CD14-positive monocyte (primary cell): ENCODE results near the gene CGA. TPM values are rescaled to one million over a fixed set of nuclear protein-coding genes. Genes with fewer than 3 reads are reported as not detected.

Source experiments
- DNase-seq, 3 donors: peaks; one replicate each; pipeline ENCODE4 v3.0.0-alpha.2; 2011 to 2022
- H2AFZ ChIP-seq: 2 replicates; pipeline ENCODE4 v1.6.0; 2012; ENCODE audit warnings: mild to moderate bottlenecking, low read depth, low read length, inconsistent platforms; ENCODE audit not compliant: insufficient read depth, poor library complexity, severe bottlenecking
- H3K27ac ChIP-seq, 2 donors: 1 replicate in 1 of 2; 2 replicates in 1 of 2; pipeline ENCODE4 v1.5.1; 2012 to 2013; ENCODE audit warnings: low read length in 2 of 2, control low read depth in 1 of 2, inconsistent platforms in 1 of 2, low read depth in 1 of 2, mild to moderate bottlenecking in 1 of 2
- H3K27me3 ChIP-seq, 2 donors: one replicate each; pipeline versions ENCODE4 v1.6.0 to v1.6.1; 2011 to 2013; ENCODE audit warnings: low read length in 2 of 2; ENCODE audit not compliant: control insufficient read depth in 2 of 2, insufficient read depth in 2 of 2
- H3K36me3 ChIP-seq, 2 donors: replicated peaks in 1 of 2; 1 replicate in 1 of 2; 2 replicates in 1 of 2; pipeline versions ENCODE4 v1.5.1 to v1.6.1; 2012 to 2013; ENCODE audit warnings: low read length in 2 of 2, control low read depth in 1 of 2, inconsistent platforms in 1 of 2, mild to moderate bottlenecking in 1 of 2; ENCODE audit not compliant: insufficient read depth in 2 of 2, control insufficient read depth in 1 of 2
- H3K4me1 ChIP-seq, 2 donors: 1 replicate in 1 of 2; 2 replicates in 1 of 2; pipeline versions ENCODE4 v1.5.1 to v1.6.1; 2012 to 2013; ENCODE audit warnings: low read length in 2 of 2, control low read depth in 1 of 2, inconsistent platforms in 1 of 2, mild to moderate bottlenecking in 1 of 2, moderate library complexity in 1 of 2; ENCODE audit not compliant: insufficient read depth in 2 of 2, control insufficient read depth in 1 of 2
- H3K4me2 ChIP-seq: replicated peaks from 2 replicates; pipeline ENCODE3; 2012; ENCODE audit warnings: low read length, moderate library complexity, mild to moderate bottlenecking; ENCODE audit not compliant: poor library complexity, severe bottlenecking; ENCODE audit errors: extremely low read depth
- H3K4me3 ChIP-seq, 3 experiments: fragments of 200-600 bp in 1 of 3; sonication (generic) in 1 of 3; replicated peaks in 1 of 3; 1 replicate in 2 of 3; 2 replicates in 1 of 3; pipeline ENCODE4 v1.5.1; 2011 to 2013; ENCODE audit warnings: low read length in 3 of 3, mild to moderate bottlenecking in 3 of 3, control low read depth in 2 of 3, low read depth in 2 of 3, inconsistent platforms in 1 of 3, moderate library complexity in 1 of 3
- H3K79me2 ChIP-seq: 2 replicates; pipeline ENCODE4 v1.6.0; 2012; ENCODE audit warnings: mild to moderate bottlenecking, control low read depth, inconsistent platforms, low read length, moderate library complexity; ENCODE audit not compliant: insufficient read depth
- H3K9ac ChIP-seq: 2 replicates; pipeline ENCODE4 v1.6.0; 2017; ENCODE audit warnings: low read length, mild to moderate bottlenecking; ENCODE audit not compliant: insufficient read depth, poor library complexity, severe bottlenecking
- H3K9me3 ChIP-seq, 2 donors: replicated peaks in 1 of 2; 1 replicate in 1 of 2; 2 replicates in 1 of 2; pipeline versions ENCODE4 v1.5.1 to v1.6.1; 2012 to 2013; ENCODE audit warnings: low read length in 2 of 2, control low read depth in 1 of 2; ENCODE audit not compliant: control insufficient read depth in 1 of 2, insufficient read depth in 1 of 2
- H4K20me1 ChIP-seq: 2 replicates; pipeline ENCODE4 v1.6.0; 2012; ENCODE audit warnings: mild to moderate bottlenecking, low read length, control low read depth, moderate library complexity; ENCODE audit not compliant: insufficient read depth
- H3K27ac Mint-ChIP-seq, 7 donors: one replicate each; pipeline ENCODE4 v1.8.0; 2020; ENCODE audit warnings: mild to moderate bottlenecking in 7 of 7, mixed read lengths in 7 of 7, moderate library complexity in 6 of 7, inconsistent platforms in 2 of 7
- H3K27me3 Mint-ChIP-seq, 3 donors: one replicate each; pipeline ENCODE4 v1.8.0; 2021 to 2022; ENCODE audit warnings: low read depth in 3 of 3, mild to moderate bottlenecking in 3 of 3, mixed read lengths in 3 of 3, moderate library complexity in 3 of 3, inconsistent platforms in 1 of 3
- H3K36me3 Mint-ChIP-seq, 2 donors: one replicate each; pipeline ENCODE4 v1.8.0; 2020; ENCODE audit warnings: mixed read lengths in 2 of 2, inconsistent platforms in 1 of 2, mild to moderate bottlenecking in 1 of 2
- H3K4me1 Mint-ChIP-seq: one replicate; pipeline ENCODE4 v1.8.0; 2020; ENCODE audit warnings: mild to moderate bottlenecking, mixed read lengths
- H3K4me3 Mint-ChIP-seq, 2 donors: one replicate each; pipeline ENCODE4 v1.8.0; 2020; ENCODE audit warnings: mild to moderate bottlenecking in 2 of 2, mixed read lengths in 2 of 2, moderate library complexity in 1 of 2
- H3K9me3 Mint-ChIP-seq, 7 donors: one replicate each; pipeline ENCODE4 v1.8.0; 2020 to 2022; ENCODE audit warnings: mixed read lengths in 7 of 7, mild to moderate bottlenecking in 6 of 7, moderate library complexity in 6 of 7, inconsistent platforms in 2 of 7
- CTCF ChIP-seq: fragments of 200-600 bp; IDR thresholded peaks from one replicate; pipeline ENCODE4 v1.8.0; 2022; ENCODE audit warnings: antibody characterized with exemption, mild to moderate bottlenecking
- WGBS: methylation state at CpG from one replicate; pipeline ENCODE4 v1.1.5; 2013; ENCODE audit warnings: missing lambda C conversion rate; ENCODE audit not compliant: insufficient coverage; 5-methylcytosine and 5-hydroxymethylcytosine counted together
- intact Hi-C, 2 donors: fragments of 100-400 bp; cut with micrococcal nuclease; formaldehyde crosslinking; loops; one replicate each; pipeline versions ENCODE4 v1.15.0 to v1.15.1; 2023
- polyA plus RNA-seq, 3 donors: library from polyadenylated mRNA; depleted of rRNA in 1 of 3; unstranded in 2 of 3; stranded (reverse) in 1 of 3; fragments of 300-500 nt in 2 of 3; fragments of >200 nt in 1 of 3; fragmentation: Illumina TruSeq in 2 of 3; gene quantifications; 1 replicate in 2 of 3; 2 replicates in 1 of 3; pipeline ENCODE4 v1.2.3, GENCODE V29; 2012 to 2021

CGA gene
- polyA plus RNA-seq, 3 donors: not detected

- no CpG with 5 or more reads among the region's 2 CpGs for WGBS
- Mint-ChIP-seq H3K27ac (no peak overlapping the region), H3K4me1 (peaks cover 5% of the 10 kb centered on the region), H3K4me3 (no peak overlapping the region), H3K36me3 (peaks cover 0 to 2% of the 10 kb centered on the region in 2 donors), H3K9me3 (peaks cover 0 to 6% (median 3%) of the 10 kb centered on the region in 7 donors), H3K27me3 (peaks cover 2 to 8% (median 5%) of the 10 kb centered on the region in 3 donors)
- no peak overlapping the region for H3K27ac ChIP-seq
- no peaks in the 10 kb centered on the region for H3K36me3 ChIP-seq
- no peak overlapping the region for H3K4me3 ChIP-seq
- no peak overlapping the region for H3K9ac ChIP-seq
- no peak for DNase-seq
- H4K20me1 ChIP-seq: no peaks in the 10 kb centered on the region
- intact Hi-C loops: no loop called here
- H3K9me3 ChIP-seq: no peaks in the 10 kb centered on the region
- H3K4me1 ChIP-seq: no peaks in the 10 kb centered on the region
- H3K79me2 ChIP-seq: no peaks in the 10 kb centered on the region
- H2AFZ ChIP-seq: no peak overlapping the region
- peaks cover 0 to 8% of the 10 kb centered on the region in 2 donors for H3K27me3 ChIP-seq
- TF ChIP-seq CTCF: no peak
- no peak overlapping the region for H3K4me2 ChIP-seq
Observed at GRCh38 chr6:87127737-87128136, 32.8 kb upstream of the CGA start.

GRCh38 chr6:87126501-87126900 lies 31.6 kb upstream of the CGA start:
- Histone ChIP-seq H4K20me1 (no peaks in the 10 kb centered on the region), H3K4me2 (no peak overlapping the region), H3K36me3 (no peaks in the 10 kb centered on the region), H3K27ac (no peak overlapping the region), H3K27me3 (peaks cover 0 to 16% of the 10 kb centered on the region in 2 donors), H3K9ac (no peak overlapping the region), H2AFZ (no peak overlapping the region), H3K4me1 (no peaks in the 10 kb centered on the region), H3K4me3 (no peak overlapping the region), H3K79me2 (no peaks in the 10 kb centered on the region), H3K9me3 (peaks cover 8 to 9% of the 10 kb centered on the region in 2 donors)
- Mint-ChIP-seq H3K27ac (no peak overlapping the region), H3K4me1 (peaks cover 5% of the 10 kb centered on the region), H3K27me3 (peaks cover 4 to 13% (median 13%) of the 10 kb centered on the region in 3 donors), H3K9me3 (peaks cover 5 to 13% (median 11%) of the 10 kb centered on the region in 7 donors), H3K36me3 (peaks cover 0 to 4% of the 10 kb centered on the region in 2 donors), H3K4me3 (no peak overlapping the region)
- WGBS: no CpG with 5 or more reads among the region's 1 CpG
- no peak for DNase-seq
- intact Hi-C loops: no loop called here
- TF ChIP-seq CTCF: no peak
